Testis (tissue), 3 donors: ENCODE measurements around the gene LUC7L2. TPM values are rescaled to one million over a fixed set of nuclear protein-coding genes. Genes with fewer than 3 reads are reported as not detected.
"Not testable (repeated sequence)": the region's sequence is repeated elsewhere in the genome, so short reads cannot be mapped to it uniquely, and the experiment has no call there.

ENCODE experiments used
- DNase-seq: peaks from one replicate; pipeline ENCODE4 v3.0.0-alpha.2; 2019
- H3K27ac ChIP-seq, 2 donors: fragments of 200-600 bp; sonication (generic); one replicate each; pipeline ENCODE4 v1.5.1; 2019
- H3K27me3 ChIP-seq: fragments of 200-600 bp; sonication (generic); one replicate; pipeline ENCODE4 v1.5.1; 2019
- H3K36me3 ChIP-seq: fragments of 200-600 bp; sonication (generic); one replicate; pipeline ENCODE4 v1.5.1; 2017; ENCODE audit warnings: low read depth; ENCODE audit errors: missing control alignments
- H3K4me1 ChIP-seq: fragments of 200-600 bp; sonication (generic); one replicate; pipeline ENCODE4 v1.5.1; 2019
- H3K4me3 ChIP-seq, 2 donors: fragments of 200-600 bp; sonication (generic); one replicate each; pipeline ENCODE4 v1.5.1; 2017 to 2019
- H3K9me3 ChIP-seq: fragments of 200-600 bp; sonication (generic); one replicate; pipeline ENCODE4 v1.5.1; 2017
- CTCF ChIP-seq, 3 experiments: fragments of 450-650 bp in 2 of 3; fragments of 200-600 bp in 1 of 3; sonication (generic) in 1 of 3; IDR thresholded peaks; one replicate each; pipeline ENCODE4 v1.5.1; 2016 to 2019; ENCODE audit warnings: antibody characterized with exemption in 3 of 3, mild to moderate bottlenecking in 2 of 3, moderate library complexity in 1 of 3
- POLR2A ChIP-seq: fragments of 450-650 bp; IDR thresholded peaks from one replicate; pipeline ENCODE4 v1.6.1; 2017; ENCODE audit warnings: antibody characterized with exemption, mild to moderate bottlenecking, moderate library complexity
- WGBS, 2 donors: methylation state at CpG; one replicate each; pipeline ENCODE4 v1.1.5; 2018; 5-methylcytosine and 5-hydroxymethylcytosine counted together
- intact Hi-C: fragments of 100-400 bp; cut with DNase I; formaldehyde crosslinking; loops from one replicate; pipeline ENCODE4 v1.15.1; 2023; ENCODE audit warnings: low total_unique reads
- polyA plus RNA-seq: library from polyadenylated mRNA; stranded (reverse); fragments of 350-450 nt; fragmentation: Illumina TruSeq; extraction: RNeasy Lipid Tissue Mini Kit (QIAGEN cat#74804); gene quantifications from one replicate; pipeline ENCODE4 v1.2.3, GENCODE V29; 2014; ENCODE audit warnings: low read depth, low replicate concordance; ENCODE audit not compliant: insufficient read depth
- total RNA-seq, 2 donors: library from RNA; depleted of rRNA; stranded (reverse); fragments of >200 nt; gene quantifications; one replicate each; pipeline ENCODE4 v1.2.3, GENCODE V29; 2016

Gene LUC7L2
- total and polyA plus RNA-seq, 3 donors from 2014 or later: 73.2 to 136 (median 109) TPM

GRCh38 chr7:139421123-139421522, 61.4 kb downstream of the LUC7L2 start:
- Histone ChIP-seq H3K27me3 (no peaks in the 10 kb centered on the region), H3K36me3 (no peaks in the 10 kb centered on the region), H3K9me3 (no peaks in the 10 kb centered on the region), H3K27ac (no peak overlapping the region), H3K4me1 (no peaks in the 10 kb centered on the region), H3K4me3 (no peak overlapping the region)
- TF ChIP-seq CTCF (IDR thresholded peaks at IDR 0.05) (no peak), POLR2A (no peak)
- no peak for DNase-seq
- 33 to 49% methylated on average over 1 of the region's 1 CpG for WGBS, 2 donors
- intact Hi-C loops: no loop called here

- TF ChIP-seq CTCF (IDR thresholded peaks at IDR 0.05): no peak
- TF ChIP-seq POLR2A: no peak
- intact Hi-C loops: no loop called here
- no peaks in the 10 kb centered on the region for H3K4me1 ChIP-seq
- DNase-seq: no peak
- no peaks in the 10 kb centered on the region for H3K27me3 ChIP-seq
- no peaks in the 10 kb centered on the region for H3K36me3 ChIP-seq
- H3K27ac ChIP-seq: no peak overlapping the region
- no peak overlapping the region for H3K4me3 ChIP-seq
- 71 to 73% methylated on average over 7 of the region's 7 CpGs for WGBS, 2 donors
- H3K9me3 ChIP-seq: no peaks in the 10 kb centered on the region
These were observed 62.4 kb downstream of the LUC7L2 start for GRCh38 chr7:139422126-139422525.

- no peak overlapping the region for H3K27ac ChIP-seq
- H3K4me3 ChIP-seq: no peak overlapping the region
- H3K36me3 ChIP-seq: no peaks in the 10 kb centered on the region
- no peaks in the 10 kb centered on the region for H3K4me1 ChIP-seq
- intact Hi-C loops: no loop called here
- TF ChIP-seq CTCF (IDR thresholded peaks at IDR 0.05): no peak
- TF ChIP-seq POLR2A: no peak
- DNase-seq: no peak
- WGBS, 2 donors: 82 to 88% methylated on average over 4 of the region's 4 CpGs
- no peaks in the 10 kb centered on the region for H3K9me3 ChIP-seq
- H3K27me3 ChIP-seq: no peaks in the 10 kb centered on the region
These were observed 63.4 kb downstream of the LUC7L2 start for GRCh38 chr7:139423091-139423490.

- Histone ChIP-seq H3K36me3 (no peaks in the 10 kb centered on the region), H3K27ac (no peak overlapping the region), H3K4me3 (no peak overlapping the region), H3K27me3 (no peaks in the 10 kb centered on the region), H3K4me1 (no peaks in the 10 kb centered on the region), H3K9me3 (no peaks in the 10 kb centered on the region)
- TF ChIP-seq POLR2A (no peak), CTCF (IDR thresholded peaks at IDR 0.05) (no peak)
- DNase-seq: no peak
- WGBS, 2 donors: 79 to 84% methylated on average over 4 of the region's 4 CpGs
- intact Hi-C loops: no loop called here
These were observed 64.3 kb downstream of the LUC7L2 start for GRCh38 chr7:139424004-139424403.

GRCh38 chr7:139425701-139426100, 66.0 kb downstream of the LUC7L2 start:
- DNase-seq, H3K27ac ChIP-seq, H3K9me3 ChIP-seq, H3K36me3 ChIP-seq, H3K4me3 ChIP-seq, H3K27me3 ChIP-seq, H3K4me1 ChIP-seq, intact Hi-C loops: not testable (repeated sequence)
- WGBS, 2 donors: 91 to 95% methylated on average over 10 of the region's 10 CpGs
